ENCODE results near the gene RPEL1.

The RPEL1 gene

GRCh38 chr10:103277713-103278536 lies 32.2 kb downstream of the RPEL1 start:
- Histone ChIP-seq H3K4me1 (ENCODE audit: control insufficient read depth, insufficient read depth, low read length) (peaks cover 12% of the 10 kb centered on the region), H3K27me3 (ENCODE audit: control insufficient read depth, insufficient read depth, low read length, poor library complexity, severe bottlenecking) (peaks cover 53% of the 10 kb centered on the region), H3K9me3 (ENCODE audit: control insufficient read depth, low read length) (no peaks in the 10 kb centered on the region), H3K4me3 (ENCODE audit: insufficient read depth, low read depth, low read length) (peak overlapping the region; percentile 57), H3K27ac (ENCODE audit: insufficient read depth, low read depth, low read length, poor library complexity, severe bottlenecking) (no peak overlapping the region), H3K36me3 (ENCODE audit: control insufficient read depth, insufficient read depth, low read length) (no peaks in the 10 kb centered on the region)
- WGBS, 2 experiments, result 6 to 7% methylated on average over 76 of the region's 76 CpGs

DNA sequence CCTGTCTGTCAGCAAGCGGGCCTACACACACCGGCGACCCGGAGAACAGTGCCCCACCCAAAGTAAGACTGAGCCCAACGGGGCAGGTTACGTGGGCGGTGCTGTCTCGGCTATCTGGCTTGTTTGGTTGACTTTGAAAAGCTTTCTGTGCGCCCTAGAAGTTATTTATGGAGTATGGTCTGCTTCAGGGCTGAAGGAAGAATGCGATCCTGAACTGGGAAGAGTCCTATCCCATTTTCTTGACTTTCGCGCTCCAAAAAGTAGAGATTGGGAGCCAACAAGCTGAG lies 32.8 kb downstream of the RPEL1 start:
- Histone ChIP-seq H3K4me3 (ENCODE audit: insufficient read depth, low read depth, low read length) (no peak overlapping the region), H3K27me3 (ENCODE audit: control insufficient read depth, insufficient read depth, low read length, poor library complexity, severe bottlenecking) (peaks cover 53% of the 10 kb centered on the region), H3K4me1 (ENCODE audit: control insufficient read depth, insufficient read depth, low read length) (peaks cover 12% of the 10 kb centered on the region), H3K36me3 (ENCODE audit: control insufficient read depth, insufficient read depth, low read length) (no peaks in the 10 kb centered on the region), H3K9me3 (ENCODE audit: control insufficient read depth, low read length) (no peaks in the 10 kb centered on the region), H3K27ac (ENCODE audit: insufficient read depth, low read depth, low read length, poor library complexity, severe bottlenecking) (no peak overlapping the region)
- WGBS, 2 experiments, result 30 to 31% methylated on average over 12 of the region's 12 CpGs

DNA sequence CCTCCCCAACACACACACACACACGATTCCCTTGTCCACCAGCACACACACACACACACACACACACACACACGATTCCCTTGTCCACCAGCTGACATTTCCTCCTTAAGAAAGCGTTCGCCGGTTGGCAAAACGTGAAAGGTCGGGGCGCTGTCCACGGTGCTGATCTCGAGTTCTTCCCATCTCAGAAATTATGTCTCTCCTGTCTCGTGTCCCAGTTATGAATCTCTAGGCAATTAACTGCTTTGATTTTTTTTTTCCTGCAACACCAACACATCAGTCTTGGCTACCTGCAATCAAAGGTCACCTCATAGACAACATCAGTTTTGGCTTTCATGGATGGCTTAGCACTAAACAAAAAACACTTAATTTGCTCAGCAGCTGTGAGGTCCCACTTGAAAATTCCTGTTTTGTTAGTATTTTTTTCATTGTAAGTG lies 33.2 kb downstream of the RPEL1 start:
- Histone ChIP-seq H3K9me3 (ENCODE audit: control insufficient read depth, low read length) (no peaks in the 10 kb centered on the region), H3K4me1 (ENCODE audit: control insufficient read depth, insufficient read depth, low read length) (peaks cover 12% of the 10 kb centered on the region), H3K27ac (ENCODE audit: insufficient read depth, low read depth, low read length, poor library complexity, severe bottlenecking) (no peak overlapping the region), H3K27me3 (ENCODE audit: control insufficient read depth, insufficient read depth, low read length, poor library complexity, severe bottlenecking) (peaks cover 53% of the 10 kb centered on the region), H3K36me3 (ENCODE audit: control insufficient read depth, insufficient read depth, low read length) (no peaks in the 10 kb centered on the region), H3K4me3 (ENCODE audit: insufficient read depth, low read depth, low read length) (no peak overlapping the region)
- 6% methylated on average over 11 of the region's 11 CpGs for WGBS, 2 experiments

GRCh38 chr10:103280031-103280430 lies 34.3 kb downstream of the RPEL1 start:
- Histone ChIP-seq H3K27ac (ENCODE audit: insufficient read depth, low read depth, low read length, poor library complexity, severe bottlenecking) (no peak overlapping the region), H3K9me3 (ENCODE audit: control insufficient read depth, low read length) (no peaks in the 10 kb centered on the region), H3K27me3 (ENCODE audit: control insufficient read depth, insufficient read depth, low read length, poor library complexity, severe bottlenecking) (peaks cover 49% of the 10 kb centered on the region), H3K36me3 (ENCODE audit: control insufficient read depth, insufficient read depth, low read length) (no peaks in the 10 kb centered on the region), H3K4me1 (ENCODE audit: control insufficient read depth, insufficient read depth, low read length) (peaks cover 12% of the 10 kb centered on the region), H3K4me3 (ENCODE audit: insufficient read depth, low read depth, low read length) (no peak overlapping the region)
- WGBS, 2 experiments, result 82 to 84% methylated on average over 3 of the region's 3 CpGs

- 94 to 97% methylated on average over 2 of the region's 2 CpGs for WGBS, 2 experiments
Measured at GRCh38 chr10:103280506-103280905, 34.8 kb downstream of the RPEL1 start.

DNA sequence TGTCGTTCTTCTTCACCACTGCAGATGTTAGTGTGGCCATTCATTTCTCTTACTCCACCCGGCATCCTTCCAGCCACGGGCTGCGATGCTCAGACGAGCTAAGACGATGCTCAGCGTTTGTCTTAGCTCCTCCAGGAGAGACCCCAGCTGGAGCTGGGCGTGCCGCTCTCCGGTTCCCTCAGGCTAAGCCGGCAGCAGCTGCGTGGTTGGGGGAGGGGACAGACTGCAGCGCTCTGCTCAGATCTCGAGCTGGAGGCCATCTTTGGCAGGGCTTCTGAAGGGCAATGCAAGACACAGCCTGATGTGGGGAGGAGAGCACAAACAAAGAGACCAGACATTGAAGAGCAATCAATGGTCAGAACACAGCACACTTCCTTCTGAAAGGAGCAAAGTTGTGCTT lies 36.1 kb downstream of the RPEL1 start:
- Histone ChIP-seq H3K4me1 (ENCODE audit: control insufficient read depth, insufficient read depth, low read length) (peaks cover 12% of the 10 kb centered on the region), H3K27me3 (ENCODE audit: control insufficient read depth, insufficient read depth, low read length, poor library complexity, severe bottlenecking) (peaks cover 32% of the 10 kb centered on the region), H3K36me3 (ENCODE audit: control insufficient read depth, insufficient read depth, low read length) (no peaks in the 10 kb centered on the region), H3K4me3 (ENCODE audit: insufficient read depth, low read depth, low read length) (no peak overlapping the region), H3K9me3 (ENCODE audit: control insufficient read depth, low read length) (no peaks in the 10 kb centered on the region), H3K27ac (ENCODE audit: insufficient read depth, low read depth, low read length, poor library complexity, severe bottlenecking) (peak overlapping the region; percentile 57)
- 1 to 2% methylated on average over 14 of the region's 14 CpGs for WGBS, 2 experiments

More at GRCh38 chr10:103280506-103280905, 34.8 kb downstream of the RPEL1 start:
- H3K36me3 ChIP-seq (ENCODE audit: control insufficient read depth, insufficient read depth, low read length), result no peaks in the 10 kb centered on the region
- no peaks in the 10 kb centered on the region for H3K9me3 ChIP-seq (ENCODE audit: control insufficient read depth, low read length)
- H3K27ac ChIP-seq (ENCODE audit: insufficient read depth, low read depth, low read length, poor library complexity, severe bottlenecking), result no peak overlapping the region
- no peak overlapping the region for H3K4me3 ChIP-seq (ENCODE audit: insufficient read depth, low read depth, low read length)
- H3K4me1 ChIP-seq (ENCODE audit: control insufficient read depth, insufficient read depth, low read length), result peaks cover 12% of the 10 kb centered on the region
- H3K27me3 ChIP-seq (ENCODE audit: control insufficient read depth, insufficient read depth, low read length, poor library complexity, severe bottlenecking), result peaks cover 44% of the 10 kb centered on the region

GRCh38 chr10:103282961-103283360 lies 37.3 kb downstream of the RPEL1 start:
- H3K4me1 ChIP-seq (ENCODE audit: control insufficient read depth, insufficient read depth, low read length), result peaks cover 8% of the 10 kb centered on the region
- H3K27me3 ChIP-seq (ENCODE audit: control insufficient read depth, insufficient read depth, low read length, poor library complexity, severe bottlenecking), result peaks cover 20% of the 10 kb centered on the region
- no peaks in the 10 kb centered on the region for H3K36me3 ChIP-seq (ENCODE audit: control insufficient read depth, insufficient read depth, low read length)
- 86 to 90% methylated on average over 1 of the region's 1 CpG for WGBS, 2 experiments
- no peak overlapping the region for H3K27ac ChIP-seq (ENCODE audit: insufficient read depth, low read depth, low read length, poor library complexity, severe bottlenecking)
- H3K9me3 ChIP-seq (ENCODE audit: control insufficient read depth, low read length), result no peaks in the 10 kb centered on the region
- no peak overlapping the region for H3K4me3 ChIP-seq (ENCODE audit: insufficient read depth, low read depth, low read length)

DNA sequence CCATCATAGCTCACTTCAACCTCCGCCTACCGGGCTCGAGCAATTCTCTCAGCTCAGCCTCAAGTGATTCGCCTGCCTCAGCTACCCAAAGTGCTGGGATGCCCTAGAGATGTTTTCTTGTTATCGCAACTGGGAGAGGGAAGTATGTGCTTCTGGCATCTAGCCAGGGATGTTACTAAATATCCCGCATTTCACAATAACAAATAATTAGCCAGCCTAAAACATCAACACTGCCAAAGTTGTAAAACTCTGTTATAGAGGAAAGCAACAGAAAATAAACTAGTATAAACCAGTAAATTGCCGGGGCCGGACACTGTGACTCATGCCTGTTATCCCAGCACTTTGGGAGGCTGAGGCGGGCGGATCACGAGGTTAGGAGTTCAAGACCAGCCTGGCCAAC lies 38.5 kb downstream of the RPEL1 start:
- Histone ChIP-seq H3K27me3 (ENCODE audit: control insufficient read depth, insufficient read depth, low read length, poor library complexity, severe bottlenecking) (peaks cover 8% of the 10 kb centered on the region), H3K4me3 (ENCODE audit: insufficient read depth, low read depth, low read length) (no peak overlapping the region), H3K4me1 (ENCODE audit: control insufficient read depth, insufficient read depth, low read length) (no peaks in the 10 kb centered on the region), H3K9me3 (ENCODE audit: control insufficient read depth, low read length) (no peaks in the 10 kb centered on the region), H3K27ac (ENCODE audit: insufficient read depth, low read depth, low read length, poor library complexity, severe bottlenecking) (no peak overlapping the region), H3K36me3 (ENCODE audit: control insufficient read depth, insufficient read depth, low read length) (no peaks in the 10 kb centered on the region)
- 83 to 90% methylated on average over 10 to 11 of the region's 11 CpGs for WGBS, 2 experiments

GRCh38 chr10:103287992-103288391 lies 42.3 kb downstream of the RPEL1 start:
- Histone ChIP-seq H3K9me3 (ENCODE audit: control insufficient read depth, low read length) (no peaks in the 10 kb centered on the region), H3K4me3 (ENCODE audit: insufficient read depth, low read depth, low read length) (no peak overlapping the region), H3K27ac (ENCODE audit: insufficient read depth, low read depth, low read length, poor library complexity, severe bottlenecking) (no peak overlapping the region), H3K27me3 (ENCODE audit: control insufficient read depth, insufficient read depth, low read length, poor library complexity, severe bottlenecking) (no peaks in the 10 kb centered on the region), H3K4me1 (ENCODE audit: control insufficient read depth, insufficient read depth, low read length) (no peaks in the 10 kb centered on the region), H3K36me3 (ENCODE audit: control insufficient read depth, insufficient read depth, low read length) (no peaks in the 10 kb centered on the region)
- 93% methylated on average over 5 of the region's 5 CpGs for WGBS, 2 experiments

- Histone ChIP-seq H3K4me3 (ENCODE audit: insufficient read depth, low read depth, low read length) (no peak overlapping the region), H3K27ac (ENCODE audit: insufficient read depth, low read depth, low read length, poor library complexity, severe bottlenecking) (no peak overlapping the region), H3K4me1 (ENCODE audit: control insufficient read depth, insufficient read depth, low read length) (no peaks in the 10 kb centered on the region), H3K27me3 (ENCODE audit: control insufficient read depth, insufficient read depth, low read length, poor library complexity, severe bottlenecking) (no peaks in the 10 kb centered on the region), H3K36me3 (ENCODE audit: control insufficient read depth, insufficient read depth, low read length) (no peaks in the 10 kb centered on the region), H3K9me3 (ENCODE audit: control insufficient read depth, low read length) (no peaks in the 10 kb centered on the region)
- 87 to 94% methylated on average over 4 of the region's 4 CpGs for WGBS, 2 experiments
Measured at GRCh38 chr10:103291588-103291987, 45.9 kb downstream of the RPEL1 start.
